Endothelial cell of umbilical vein (primary cell): ENCODE measurements around the gene PTPRT. TPM values are rescaled to one million over a fixed set of nuclear protein-coding genes. Genes with fewer than 3 reads are reported as not detected.

Source experiments
- BruUV-seq: library from RNA; stranded (reverse); fragments of 400-500 nt; replicated peaks from 2 replicates; lab custom pipeline; 2021; lab: Mats Ljungman, UMichigan
- CTCF ChIA-PET: fragments of 300-600, 350-600 bp; sonication (Branson Sonifier 250); formaldehyde crosslinking; loops from one replicate; lab custom pipeline; 2021; ENCODE audit warnings: antibody characterized with exemption, inconsistent platforms; lab: Charles Lee
- POLR2A ChIA-PET: fragments of 300-600, 350-600 bp; sonication (Branson Sonifier 250); formaldehyde crosslinking; loops from one replicate; lab custom pipeline; 2021; ENCODE audit warnings: antibody characterized with exemption, inconsistent platforms; lab: Charles Lee
- DNase-seq: peaks from one replicate; pipeline ENCODE4 v3.0.0-alpha.2; 2011; ENCODE audit warnings: low read depth, low spot score
- FAIRE-seq: peaks from 2 replicates; lab custom pipeline; 2011; peaks lifted over from hg19 to GRCh38; lab: Jason Lieb, UNC
- H2AFZ ChIP-seq: 2 replicates; pipeline ENCODE4 v1.6.0; 2012; ENCODE audit warnings: low read depth, low read length, control low read depth, inconsistent platforms
- H3K27ac ChIP-seq: 2 replicates; pipeline ENCODE4 v1.5.1; 2011; ENCODE audit warnings: low read depth, mild to moderate bottlenecking, control low read depth, low read length, moderate library complexity; ENCODE audit not compliant: insufficient read depth
- H3K27me3 ChIP-seq, 2 experiments: 2 replicates each; pipeline versions ENCODE4 v1.6.0 to v1.6.1; 2011; ENCODE audit warnings: low read length in 2 of 2, mixed read lengths in 1 of 2; ENCODE audit not compliant: control insufficient read depth in 2 of 2, insufficient read depth in 2 of 2
- H3K36me3 ChIP-seq, 2 experiments: 2 replicates in 1 of 2; 3 replicates in 1 of 2; pipeline ENCODE4 v1.5.1; 2011; ENCODE audit warnings: low read length in 2 of 2, mild to moderate bottlenecking in 1 of 2, moderate library complexity in 1 of 2; ENCODE audit not compliant: control insufficient read depth in 2 of 2, insufficient read depth in 2 of 2; ENCODE audit errors: extremely low read depth in 1 of 2
- H3K4me1 ChIP-seq: 3 replicates; pipeline ENCODE4 v1.5.1; 2011; ENCODE audit warnings: mild to moderate bottlenecking, low read length; ENCODE audit not compliant: control insufficient read depth, insufficient read depth; ENCODE audit errors: extremely low read depth
- H3K4me2 ChIP-seq: 2 replicates; pipeline ENCODE4 v1.6.1; 2011; ENCODE audit warnings: low read length, control low read depth, mixed read lengths; ENCODE audit not compliant: insufficient read depth
- H3K4me3 ChIP-seq, 3 experiments: fragments of 200-600 bp in 1 of 3; sonication (generic), shearing (Covaris generic) in 1 of 3; replicated peaks in 1 of 3; 2 replicates each; pipeline ENCODE4 v1.5.1; 2011 to 2016; ENCODE audit warnings: control low read depth in 3 of 3, low read length in 3 of 3, mild to moderate bottlenecking in 2 of 3, inconsistent platforms in 1 of 3, low read depth in 1 of 3, moderate library complexity in 1 of 3; ENCODE audit not compliant: insufficient read depth in 1 of 3
- H3K79me2 ChIP-seq: 2 replicates; pipeline ENCODE4 v1.6.0; 2012; ENCODE audit warnings: low read length, inconsistent platforms; ENCODE audit not compliant: control insufficient read depth, insufficient read depth
- H3K9ac ChIP-seq: replicated peaks from 2 replicates; pipeline ENCODE3; 2011; ENCODE audit warnings: low read length, control low read depth; ENCODE audit not compliant: insufficient read depth; ENCODE audit errors: extremely low read depth
- H3K9me1 ChIP-seq: replicated peaks from 3 replicates; pipeline ENCODE4 v1.6.0; 2011; ENCODE audit warnings: mild to moderate bottlenecking, low read length; ENCODE audit not compliant: control insufficient read depth, insufficient read depth; ENCODE audit errors: extremely low read depth
- H3K9me3 ChIP-seq: replicated peaks from 2 replicates; pipeline ENCODE4 v1.5.1; 2012; ENCODE audit warnings: low read length, inconsistent platforms; ENCODE audit not compliant: control insufficient read depth, insufficient read depth
- H4K20me1 ChIP-seq: replicated peaks from 2 replicates; pipeline ENCODE3; 2011; ENCODE audit warnings: mild to moderate bottlenecking, low read length; ENCODE audit not compliant: control insufficient read depth, insufficient read depth; ENCODE audit errors: extremely low read depth
- EZH2 ChIP-seq: IDR thresholded peaks from 2 replicates; pipeline ENCODE4 v1.6.1; 2012; ENCODE audit warnings: borderline replicate concordance, low read depth, mild to moderate bottlenecking, moderate library complexity, low read length, inconsistent platforms; ENCODE audit not compliant: severe bottlenecking
- FOS ChIP-seq: IDR thresholded peaks from 2 replicates; pipeline ENCODE4 v1.6.1; 2011; ENCODE audit warnings: mild to moderate bottlenecking, low read length, moderate library complexity, borderline replicate concordance; ENCODE audit not compliant: insufficient read depth
- GATA2 ChIP-seq: IDR thresholded peaks from 2 replicates; pipeline ENCODE4 v1.7.0; 2011; ENCODE audit warnings: low read depth, mild to moderate bottlenecking, moderate library complexity, mixed read lengths, low read length; ENCODE audit not compliant: insufficient read length, insufficient read depth
- JUN ChIP-seq: IDR thresholded peaks from 2 replicates; pipeline ENCODE4 v1.6.1; 2011; ENCODE audit warnings: borderline replicate concordance, low read depth; ENCODE audit not compliant: insufficient read length, insufficient read depth
- MYC ChIP-seq: IDR thresholded peaks from one replicate; pipeline ENCODE4 v1.6.1; 2011; ENCODE audit warnings: mild to moderate bottlenecking, low read depth, low read length
- POLR2A ChIP-seq: IDR thresholded peaks from 2 replicates; pipeline ENCODE4 v1.6.1; 2012; ENCODE audit warnings: low read depth, mild to moderate bottlenecking, control low read depth, low read length
- POLR2AphosphoS5 ChIP-seq: IDR thresholded peaks from 2 replicates; pipeline ENCODE4 v1.6.1; 2012; ENCODE audit warnings: low read depth, mild to moderate bottlenecking, control low read depth, low read length, moderate library complexity; ENCODE audit not compliant: insufficient read depth
- dilution Hi-C: fragments of 300-500 bp; cut with MboI; formaldehyde crosslinking; loops from one replicate; pipeline ENCODE4 v1.15.0; 2019; ENCODE audit warnings: low sequenced_read_pairs; ENCODE audit not compliant: extremely low pct_ligation_motif_present
- intact Hi-C: fragments of 100-400 bp; cut with micrococcal nuclease; formaldehyde crosslinking; loops from one replicate; pipeline ENCODE4 v1.10.0; 2022
- polyA plus RNA-seq, 4 experiments: library from polyadenylated mRNA; depleted of rRNA in 3 of 4; stranded (reverse) in 3 of 4; unstranded in 1 of 4; fragments of >200 nt; gene quantifications; 2 replicates each; pipeline versions ENCODE4 v1.2.1 to v1.2.3, GENCODE V29; 2011 to 2012; ENCODE audit warnings: missing spikeins in 1 of 4
- total RNA-seq: library from RNA; stranded (reverse); gene quantifications from 2 replicates; pipeline ENCODE4 v1.2.3, GENCODE V29; 2021
- TF ChIP-seq, protein P1 (sequence below): IDR thresholded peaks from 2 replicates; pipeline ENCODE4 v1.6.1; 2011; ENCODE audit not compliant: insufficient read depth, insufficient read length
- TF ChIP-seq, protein P2 (sequence below), 2 donors: IDR thresholded peaks; 1 replicate in 1 of 2; 2 replicates in 1 of 2; pipeline ENCODE4 v1.5.1; 2011; ENCODE audit warnings: low read length in 2 of 2, mild to moderate bottlenecking in 2 of 2, moderate library complexity in 2 of 2, control low read depth in 1 of 2, inconsistent platforms in 1 of 2, low read depth in 1 of 2; ENCODE audit not compliant: insufficient read depth in 1 of 2; ENCODE audit errors: extremely low read depth in 1 of 2

PTPRT gene
- total and polyA plus RNA-seq, 2 donors (not counting 3 experiments of a cell fraction or from before 2014, with no cell fraction given): not detected

- Histone ChIP-seq H3K79me2 (no peaks in the 10 kb centered on the region), H3K9me3 (peaks cover 4% of the 10 kb centered on the region), H3K4me2 (no peak overlapping the region), H2AFZ (no peak overlapping the region), H3K36me3 (no peaks in the 10 kb centered on the region), H3K4me3 (no peak overlapping the region), H4K20me1 (no peaks in the 10 kb centered on the region), H3K27ac (no peak overlapping the region), H3K9ac (no peak overlapping the region), H3K4me1 (no peaks in the 10 kb centered on the region), H3K27me3 (no peaks in the 10 kb centered on the region), H3K9me1 (no peaks in the 10 kb centered on the region)
- no TSS peak for BruUV-seq
- dilution Hi-C loops: no loop called here
- POLR2A ChIA-PET: no interaction called here
- intact Hi-C loops: no loop called here
- no peak for TF ChIP-seq POLR2AphosphoS5
- no peak for FAIRE-seq
- CTCF ChIA-PET: no interaction called here
- DNase-seq: no peak
These were observed 394.5 kb downstream of the PTPRT start for GRCh38 chr20:42795111-42795695.

DNA sequence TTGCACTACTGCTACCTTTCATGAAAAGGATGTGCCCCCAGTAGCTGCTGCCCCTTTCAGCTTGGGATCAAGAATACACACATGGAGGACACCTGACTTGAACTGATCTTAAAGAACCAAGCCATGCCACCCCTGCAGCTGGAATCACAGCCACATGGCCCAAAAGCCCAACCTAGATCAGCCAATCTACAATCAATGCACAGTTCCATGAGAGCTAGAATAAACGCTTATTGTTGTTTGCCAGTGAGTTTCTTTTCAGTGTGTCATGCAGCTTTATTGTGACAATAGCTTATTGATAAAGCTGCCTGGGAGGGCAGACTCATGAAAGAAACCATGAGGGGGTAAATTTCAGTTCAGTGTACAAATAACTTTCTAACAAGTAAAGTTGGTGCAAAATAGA is 397.7 kb downstream of the PTPRT start:
- no peaks in the 10 kb centered on the region for H3K4me1 ChIP-seq
- H2AFZ ChIP-seq: no peak overlapping the region
- CTCF ChIA-PET: no interaction called here
- H3K9me1 ChIP-seq: no peaks in the 10 kb centered on the region
- no peaks in the 10 kb centered on the region for H3K36me3 ChIP-seq
- no TSS peak for BruUV-seq
- H3K4me3 ChIP-seq: no peak overlapping the region
- TF ChIP-seq GATA2 (no peak), JUN (no peak), MYC (no peak), FOS (no peak), POLR2A (no peak), EZH2 (no peak), POLR2AphosphoS5 (no peak)
- TF ChIP-seq, protein P1, sequence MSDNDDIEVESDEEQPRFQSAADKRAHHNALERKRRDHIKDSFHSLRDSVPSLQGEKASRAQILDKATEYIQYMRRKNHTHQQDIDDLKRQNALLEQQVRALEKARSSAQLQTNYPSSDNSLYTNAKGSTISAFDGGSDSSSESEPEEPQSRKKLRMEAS: no peak
- TF ChIP-seq, protein P2, sequence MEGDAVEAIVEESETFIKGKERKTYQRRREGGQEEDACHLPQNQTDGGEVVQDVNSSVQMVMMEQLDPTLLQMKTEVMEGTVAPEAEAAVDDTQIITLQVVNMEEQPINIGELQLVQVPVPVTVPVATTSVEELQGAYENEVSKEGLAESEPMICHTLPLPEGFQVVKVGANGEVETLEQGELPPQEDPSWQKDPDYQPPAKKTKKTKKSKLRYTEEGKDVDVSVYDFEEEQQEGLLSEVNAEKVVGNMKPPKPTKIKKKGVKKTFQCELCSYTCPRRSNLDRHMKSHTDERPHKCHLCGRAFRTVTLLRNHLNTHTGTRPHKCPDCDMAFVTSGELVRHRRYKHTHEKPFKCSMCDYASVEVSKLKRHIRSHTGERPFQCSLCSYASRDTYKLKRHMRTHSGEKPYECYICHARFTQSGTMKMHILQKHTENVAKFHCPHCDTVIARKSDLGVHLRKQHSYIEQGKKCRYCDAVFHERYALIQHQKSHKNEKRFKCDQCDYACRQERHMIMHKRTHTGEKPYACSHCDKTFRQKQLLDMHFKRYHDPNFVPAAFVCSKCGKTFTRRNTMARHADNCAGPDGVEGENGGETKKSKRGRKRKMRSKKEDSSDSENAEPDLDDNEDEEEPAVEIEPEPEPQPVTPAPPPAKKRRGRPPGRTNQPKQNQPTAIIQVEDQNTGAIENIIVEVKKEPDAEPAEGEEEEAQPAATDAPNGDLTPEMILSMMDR (IDR thresholded peaks at IDR 0.05; ENCODE audit: extremely low read depth in 1 of 2, insufficient read depth in 1 of 2, low read depth in 1 of 2, low read length in 2 of 2): no peak
- no peaks in the 10 kb centered on the region for H4K20me1 ChIP-seq
- H3K9ac ChIP-seq: no peak overlapping the region
- no peaks in the 10 kb centered on the region for H3K27me3 ChIP-seq
- dilution Hi-C loops (no loop called here), intact Hi-C loops (no loop called here)
- H3K4me2 ChIP-seq: no peak overlapping the region
- no peak for DNase-seq
- no peak overlapping the region for H3K27ac ChIP-seq
- FAIRE-seq: no peak
- POLR2A ChIA-PET: no interaction called here
- no peaks in the 10 kb centered on the region for H3K79me2 ChIP-seq
- H3K9me3 ChIP-seq: peaks cover 3% of the 10 kb centered on the region
